ENCODE data around the gene HDLBP. TPM values are rescaled to one million over a fixed set of nuclear protein-coding genes. Genes with fewer than 3 reads are reported as not detected.

HDLBP gene
- total RNA-seq, 1 donor from 2014 or later = 405 TPM

DNA sequence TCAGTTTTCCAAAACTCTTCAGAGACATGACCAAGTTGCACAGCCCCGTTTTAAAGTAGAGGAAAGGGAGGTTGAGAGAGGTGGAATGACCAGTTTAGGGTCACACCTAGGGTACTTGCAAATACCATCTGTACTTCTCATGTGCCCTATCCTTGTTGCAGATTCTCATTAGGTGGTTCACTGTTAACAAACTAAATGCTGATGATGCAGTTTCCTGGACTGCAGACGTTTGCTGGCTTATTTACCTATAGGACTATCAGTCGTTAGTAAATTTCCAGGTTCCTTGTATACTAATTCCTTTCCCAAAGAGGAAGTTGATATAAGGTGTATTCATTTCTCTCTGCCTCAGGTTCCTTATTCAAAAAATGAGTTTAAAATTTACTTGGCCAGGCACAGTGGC, 42.1 kb upstream of the HDLBP start:
- H3K36me3 ChIP-seq (ENCODE audit: control insufficient read depth, insufficient read depth, low read length) = no peaks in the 10 kb centered on the region
- H3K4me3 ChIP-seq (ENCODE audit: low read depth, low read length) = no peak overlapping the region
- TF ChIP-seq CTCF (IDR thresholded peaks at IDR 0.05; ENCODE audit: insufficient read depth, low read length, poor library complexity, severe bottlenecking) = no peak
- no peak for DNase-seq (ENCODE audit: low read depth)
- no peaks in the 10 kb centered on the region for H3K27me3 ChIP-seq (ENCODE audit: control insufficient read depth, insufficient read depth, low read length)

DNA sequence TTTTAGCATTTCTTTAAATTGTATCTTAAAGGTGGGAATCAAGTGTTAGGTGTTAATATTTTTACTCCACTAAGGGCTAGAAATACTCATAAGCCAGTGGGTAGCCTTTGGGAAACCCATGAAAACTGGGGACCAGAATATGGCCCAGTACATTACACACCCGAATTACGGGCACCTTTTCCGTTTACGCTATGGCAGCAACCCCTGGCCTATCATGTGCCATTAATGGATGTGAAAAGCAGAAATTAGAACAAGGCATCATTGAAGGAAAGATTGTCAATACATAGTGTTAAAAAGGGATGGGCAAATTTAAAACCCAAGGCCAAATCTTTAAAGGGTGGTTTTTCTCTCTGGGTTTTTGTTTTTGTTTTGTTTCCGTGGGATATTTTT, 41.4 kb upstream of the HDLBP start:
- H3K27me3 ChIP-seq (ENCODE audit: control insufficient read depth, insufficient read depth, low read length) = no peaks in the 10 kb centered on the region
- no peak for DNase-seq (ENCODE audit: low read depth)
- peak overlapping the region; percentile 90 for H3K4me3 ChIP-seq (ENCODE audit: low read depth, low read length)
- TF ChIP-seq CTCF (IDR thresholded peaks at IDR 0.05; ENCODE audit: insufficient read depth, low read length, poor library complexity, severe bottlenecking) = no peak
- no peaks in the 10 kb centered on the region for H3K36me3 ChIP-seq (ENCODE audit: control insufficient read depth, insufficient read depth, low read length)

DNA sequence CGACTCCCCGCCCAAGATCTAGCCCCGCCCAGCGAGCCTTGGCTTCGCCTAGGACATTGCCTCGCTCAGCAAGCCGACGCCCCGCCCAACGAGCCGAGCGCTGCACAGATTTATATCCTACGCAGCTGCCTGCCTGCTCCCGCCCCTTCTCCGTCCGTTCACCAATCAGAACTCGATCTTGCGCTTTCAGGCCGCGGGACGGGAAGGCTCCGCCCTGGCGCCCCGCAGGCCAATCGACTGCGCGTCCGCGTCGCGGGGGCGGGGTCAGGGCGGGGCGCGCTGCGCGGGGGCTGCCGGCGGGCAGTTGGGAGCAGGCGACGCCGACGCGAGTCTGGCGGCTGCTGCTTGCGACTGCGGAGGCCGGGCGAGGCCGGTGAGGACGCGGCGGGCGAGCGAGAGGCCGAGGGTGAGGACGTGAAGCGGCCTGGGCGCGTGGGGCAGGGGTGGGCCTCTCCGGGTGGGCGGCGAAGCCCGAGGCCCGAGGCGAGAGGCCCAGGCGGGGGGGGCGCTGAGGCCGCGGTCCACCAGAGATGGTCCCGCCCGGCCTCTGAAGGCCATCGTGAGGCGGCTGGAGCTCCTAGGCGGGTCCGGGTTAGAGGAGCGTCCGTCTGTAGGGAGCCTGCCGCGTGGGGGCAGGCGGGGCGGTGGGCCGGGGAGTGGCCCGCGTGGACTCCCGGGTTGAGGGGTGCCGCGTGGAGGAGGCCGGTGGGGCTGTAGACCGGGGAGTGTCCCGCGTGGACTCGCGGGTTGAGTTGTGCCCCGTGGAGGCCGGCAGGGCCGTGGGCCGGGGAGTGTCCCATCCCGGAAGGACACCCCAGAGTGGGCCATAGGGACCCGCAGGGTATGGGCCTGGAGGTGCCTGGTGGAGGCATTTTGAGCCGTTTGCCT, 40.8 kb upstream of the HDLBP start, which contains the start of gene FARP2:
Gene FARP2 (plus strand): TSS at position 303 of the 888 bp plus-strand sequence. CDS start 16,823 bp downstream, outside the sequence.
- H3K4me3 ChIP-seq (ENCODE audit: low read depth, low read length) = peak within 1 kb of the TSS; percentile 90
- peak; percentile 92 for DNase-seq (ENCODE audit: low read depth)
- H3K27me3 ChIP-seq (ENCODE audit: control insufficient read depth, insufficient read depth, low read length) = no peaks in the 10 kb centered on the region
- no peaks in the 10 kb centered on the region for H3K36me3 ChIP-seq (ENCODE audit: control insufficient read depth, insufficient read depth, low read length)
- no peak for TF ChIP-seq CTCF (IDR thresholded peaks at IDR 0.05; ENCODE audit: insufficient read depth, low read length, poor library complexity, severe bottlenecking)

DNA sequence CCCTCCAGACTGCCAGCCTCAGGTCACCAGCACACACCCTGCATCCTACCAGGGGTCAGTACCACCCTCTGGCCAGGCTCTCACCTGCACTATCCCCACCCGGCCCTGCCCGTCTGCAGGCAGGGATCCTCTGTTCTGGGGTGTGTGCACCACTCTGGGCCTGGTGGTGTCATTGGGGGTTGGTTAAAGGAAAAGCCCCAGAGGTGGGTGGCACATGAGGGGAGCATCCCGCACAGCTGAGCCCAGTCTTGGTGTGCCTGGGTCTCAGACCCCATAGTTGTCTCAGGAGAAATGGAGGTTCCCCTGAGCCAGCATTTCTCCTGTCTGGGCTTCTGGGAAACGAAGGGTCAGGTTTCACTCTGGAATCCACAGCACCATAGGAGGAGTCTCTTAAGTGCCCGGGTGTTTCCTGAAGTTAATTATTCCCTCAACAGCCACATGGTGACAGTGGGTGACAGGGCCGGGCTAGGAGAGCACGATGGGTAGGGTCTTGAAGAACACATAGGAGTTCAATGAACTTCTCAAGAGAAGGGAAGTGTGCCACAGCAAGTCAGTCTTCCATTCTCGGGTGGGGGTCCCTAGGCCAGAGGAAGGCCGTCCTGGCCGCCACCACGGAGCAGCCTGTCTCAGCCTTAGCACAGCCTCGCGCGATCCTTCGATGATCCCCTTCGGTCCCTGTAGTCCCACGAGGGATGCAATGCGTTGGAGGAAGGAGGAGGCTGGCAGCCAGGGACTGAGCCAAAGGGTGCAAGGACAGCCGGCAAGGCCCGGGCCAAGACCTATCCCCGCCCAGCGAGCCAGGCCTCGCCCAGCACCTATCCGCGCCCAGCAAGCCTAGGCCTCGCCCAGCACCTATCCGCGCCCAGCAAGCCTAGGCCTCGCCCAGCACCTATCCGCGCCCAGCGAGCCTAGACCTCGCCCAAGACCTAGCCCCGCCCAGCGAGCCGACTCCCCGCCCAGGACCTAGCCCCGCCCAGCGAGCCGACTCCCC, 39.5 kb upstream of the HDLBP start:
- peak; percentile 56 for DNase-seq (ENCODE audit: low read depth)
- Histone ChIP-seq H3K27me3 (ENCODE audit: control insufficient read depth, insufficient read depth, low read length) (no peaks in the 10 kb centered on the region), H3K4me3 (ENCODE audit: low read depth, low read length) (no peak overlapping the region)

GRCh38 chr2:241352227-241352626, 36.8 kb upstream of the HDLBP start:
- peaks cover 2% of the 10 kb centered on the region for H3K36me3 ChIP-seq (ENCODE audit: control insufficient read depth, insufficient read depth, low read length)
- H3K27me3 ChIP-seq (ENCODE audit: control insufficient read depth, insufficient read depth, low read length) = no peaks in the 10 kb centered on the region
- no peak overlapping the region for H3K4me3 ChIP-seq (ENCODE audit: low read depth, low read length)
- no peak for TF ChIP-seq CTCF (IDR thresholded peaks at IDR 0.05; ENCODE audit: insufficient read depth, low read length, poor library complexity, severe bottlenecking)
- DNase-seq (ENCODE audit: low read depth) = no peak

More for the DNA sequence above, 39.5 kb upstream of the HDLBP start:
- peaks cover 2% of the 10 kb centered on the region for H3K36me3 ChIP-seq (ENCODE audit: control insufficient read depth, insufficient read depth, low read length)
- TF ChIP-seq CTCF (IDR thresholded peaks at IDR 0.05; ENCODE audit: insufficient read depth, low read length, poor library complexity, severe bottlenecking) = no peak

All from kidney epithelial cell (primary cell).